ENCODE results near the gene PLSCR3.

PLSCR3 gene

GRCh38 chr17:7432296-7432695, 38.0 kb upstream of the PLSCR3 start:
- Mint-ChIP-seq H3K27ac (peak overlapping the region; percentile 51), H3K9me3 (no peaks in the 10 kb centered on the region), H3K4me3 (no peak overlapping the region), H3K4me1 (peaks cover 11% of the 10 kb centered on the region), H3K27me3 (no peaks in the 10 kb centered on the region), H3K36me3 (no peaks in the 10 kb centered on the region)

- Mint-ChIP-seq H3K36me3 (no peaks in the 10 kb centered on the region), H3K4me3 (no peak overlapping the region), H3K9me3 (no peaks in the 10 kb centered on the region), H3K27ac (no peak overlapping the region), H3K27me3 (no peaks in the 10 kb centered on the region), H3K4me1 (peaks cover 3% of the 10 kb centered on the region)
Measured at GRCh38 chr17:7431231-7431630, 36.9 kb upstream of the PLSCR3 start.

GRCh38 chr17:7429722-7430121, 35.4 kb upstream of the PLSCR3 start:
- H3K4me3 Mint-ChIP-seq, result no peak overlapping the region
- H3K4me1 Mint-ChIP-seq, result no peaks in the 10 kb centered on the region
- no peaks in the 10 kb centered on the region for H3K27me3 Mint-ChIP-seq
- H3K27ac Mint-ChIP-seq, result no peak overlapping the region
- H3K36me3 Mint-ChIP-seq, result no peaks in the 10 kb centered on the region
- H3K9me3 Mint-ChIP-seq, result no peaks in the 10 kb centered on the region

GRCh38 chr17:7428557-7428956, 34.2 kb upstream of the PLSCR3 start, which contains the start of gene SPEM3:
Gene SPEM3, plus strand, starts transcription at chr17:7428857. Its CDS starts 46 bp downstream, at chr17:7428903.
- Mint-ChIP-seq H3K36me3 (no peaks in the 10 kb centered on the region), H3K4me3 (no peak within 1 kb of the TSS), H3K27ac (peak within 1 kb of the TSS; percentile 27)

DNA sequence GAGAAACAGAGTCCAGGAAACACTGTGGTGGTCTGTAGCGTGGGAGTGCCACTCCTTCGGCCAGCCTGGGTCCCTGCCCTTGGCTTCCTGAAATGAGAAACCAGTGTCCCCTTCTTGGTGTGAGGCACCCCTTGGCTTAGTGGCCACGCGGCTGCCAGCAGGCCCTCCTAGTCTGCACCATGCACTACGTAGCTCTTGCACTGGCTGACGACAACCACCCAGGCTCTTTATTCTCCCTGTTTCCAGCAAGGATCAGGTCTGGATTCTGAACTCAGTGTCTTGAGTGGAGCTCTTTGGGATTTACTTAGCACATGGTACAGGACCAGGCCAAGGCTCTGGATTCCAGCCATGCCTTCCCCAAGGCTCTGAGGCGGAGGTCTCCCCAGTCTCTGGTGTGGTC, 33.2 kb upstream of the PLSCR3 start:
- H3K27ac Mint-ChIP-seq, result no peak overlapping the region
- no peaks in the 10 kb centered on the region for H3K4me1 Mint-ChIP-seq
- no peaks in the 10 kb centered on the region for H3K9me3 Mint-ChIP-seq
- H3K4me3 Mint-ChIP-seq, result no peak overlapping the region
- H3K36me3 Mint-ChIP-seq, result no peaks in the 10 kb centered on the region
- no peaks in the 10 kb centered on the region for H3K27me3 Mint-ChIP-seq

More at GRCh38 chr17:7428557-7428956, 34.2 kb upstream of the PLSCR3 start, which contains the start of gene SPEM3:
- no peaks in the 10 kb centered on the region for H3K9me3 Mint-ChIP-seq
- H3K27me3 Mint-ChIP-seq, result no peaks in the 10 kb centered on the region
- no peaks in the 10 kb centered on the region for H3K4me1 Mint-ChIP-seq

DNA sequence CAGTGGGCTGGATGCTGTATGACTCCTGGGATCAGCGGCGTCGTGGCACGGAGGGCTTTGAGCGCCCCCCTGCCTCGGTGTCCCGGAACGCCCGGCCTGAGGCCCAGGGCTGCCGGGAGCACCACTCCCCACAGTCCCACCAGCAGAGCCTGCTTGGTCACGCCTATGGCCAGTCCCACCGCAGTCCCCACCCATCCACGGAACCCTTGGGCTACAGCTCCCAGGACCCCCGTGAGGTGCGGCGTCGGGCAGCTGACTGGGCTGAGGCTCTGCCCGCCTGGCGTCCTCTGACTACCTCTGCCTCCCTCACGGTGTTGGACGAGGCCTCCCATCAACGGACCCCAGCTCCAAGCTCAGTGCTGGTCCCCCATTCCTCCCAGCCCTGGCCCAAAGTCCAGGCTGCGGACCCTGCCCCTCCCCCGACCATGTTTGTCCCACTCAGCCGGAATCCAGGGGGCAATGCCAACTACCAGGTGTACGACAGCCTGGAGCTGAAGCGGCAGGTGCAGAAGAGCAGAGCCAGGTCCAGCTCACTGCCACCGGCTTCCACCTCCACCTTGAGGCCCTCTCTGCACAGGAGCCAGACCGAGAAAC, 32.7 kb upstream of the PLSCR3 start:
- Mint-ChIP-seq H3K36me3 (no peaks in the 10 kb centered on the region), H3K27me3 (no peaks in the 10 kb centered on the region), H3K4me3 (no peak overlapping the region), H3K4me1 (no peaks in the 10 kb centered on the region), H3K9me3 (no peaks in the 10 kb centered on the region), H3K27ac (no peak overlapping the region)

- H3K4me3 Mint-ChIP-seq, result no peak overlapping the region
- H3K27ac Mint-ChIP-seq, result no peak overlapping the region
- no peaks in the 10 kb centered on the region for H3K9me3 Mint-ChIP-seq
Measured at GRCh38 chr17:7426203-7426863, 32.0 kb upstream of the PLSCR3 start.

GRCh38 chr17:7425756-7426155, 31.4 kb upstream of the PLSCR3 start:
- H3K9me3 Mint-ChIP-seq, result no peaks in the 10 kb centered on the region
- H3K36me3 Mint-ChIP-seq, result no peaks in the 10 kb centered on the region
- H3K4me1 Mint-ChIP-seq, result no peaks in the 10 kb centered on the region
- no peaks in the 10 kb centered on the region for H3K27me3 Mint-ChIP-seq
- H3K4me3 Mint-ChIP-seq, result no peak overlapping the region
- no peak overlapping the region for H3K27ac Mint-ChIP-seq

More at GRCh38 chr17:7426203-7426863, 32.0 kb upstream of the PLSCR3 start:
- H3K36me3 Mint-ChIP-seq, result no peaks in the 10 kb centered on the region
- H3K27me3 Mint-ChIP-seq, result no peaks in the 10 kb centered on the region
- no peaks in the 10 kb centered on the region for H3K4me1 Mint-ChIP-seq

- Mint-ChIP-seq H3K27me3 (no peaks in the 10 kb centered on the region), H3K27ac (no peak within 1 kb of the TSS), H3K9me3 (no peaks in the 10 kb centered on the region), H3K4me1 (no peaks in the 10 kb centered on the region), H3K4me3 (no peak within 1 kb of the TSS), H3K36me3 (no peaks in the 10 kb centered on the region)
Measured at GRCh38 chr17:7425316-7425715, 31.0 kb upstream of the PLSCR3 start, which contains the start of gene SPEM2. Gene SPEM2, plus strand, starts transcription at chr17:7425616. Its CDS starts 73 bp downstream, at chr17:7425689.

DNA sequence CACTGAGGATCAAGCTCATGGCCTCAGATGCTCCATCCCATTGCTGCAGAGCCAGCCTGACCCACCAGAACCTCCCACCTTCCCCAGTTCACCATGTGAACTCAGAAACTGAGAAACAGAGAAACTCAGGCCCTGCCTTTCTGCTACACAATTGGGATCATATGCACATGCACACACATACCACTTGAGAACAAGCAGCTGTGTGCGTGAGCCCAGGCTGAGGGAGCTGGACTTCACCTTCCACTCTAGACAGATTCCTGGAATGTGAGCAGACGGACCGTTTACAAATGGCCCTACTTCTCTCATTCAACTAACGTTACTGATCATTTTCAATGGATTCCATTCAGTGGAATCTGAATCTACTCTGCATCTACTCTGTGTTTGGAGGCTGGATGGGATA, 29.4 kb upstream of the PLSCR3 start:
- H3K27me3 Mint-ChIP-seq, result no peaks in the 10 kb centered on the region
- no peaks in the 10 kb centered on the region for H3K9me3 Mint-ChIP-seq
- no peaks in the 10 kb centered on the region for H3K4me1 Mint-ChIP-seq
- no peak overlapping the region for H3K4me3 Mint-ChIP-seq
- H3K27ac Mint-ChIP-seq, result no peak overlapping the region
- no peaks in the 10 kb centered on the region for H3K36me3 Mint-ChIP-seq

GRCh38 chr17:7421186-7421585, 26.9 kb upstream of the PLSCR3 start:
- Mint-ChIP-seq H3K27ac (no peak overlapping the region), H3K4me1 (no peaks in the 10 kb centered on the region), H3K4me3 (no peak overlapping the region), H3K36me3 (no peaks in the 10 kb centered on the region), H3K27me3 (no peaks in the 10 kb centered on the region), H3K9me3 (no peaks in the 10 kb centered on the region)

- no peak within 1 kb of the TSS for H3K27ac Mint-ChIP-seq
- H3K9me3 Mint-ChIP-seq, result no peaks in the 10 kb centered on the region
- H3K4me3 Mint-ChIP-seq, result no peak within 1 kb of the TSS
- H3K36me3 Mint-ChIP-seq, result no peaks in the 10 kb centered on the region
- no peaks in the 10 kb centered on the region for H3K4me1 Mint-ChIP-seq
- no peaks in the 10 kb centered on the region for H3K27me3 Mint-ChIP-seq
Measured at GRCh38 chr17:7419819-7420610, 25.7 kb upstream of the PLSCR3 start, which contains the start of gene SPEM1. Gene SPEM1, plus strand, starts transcription at chr17:7420324. Its CDS starts 61 bp downstream, at chr17:7420385.

DNA sequence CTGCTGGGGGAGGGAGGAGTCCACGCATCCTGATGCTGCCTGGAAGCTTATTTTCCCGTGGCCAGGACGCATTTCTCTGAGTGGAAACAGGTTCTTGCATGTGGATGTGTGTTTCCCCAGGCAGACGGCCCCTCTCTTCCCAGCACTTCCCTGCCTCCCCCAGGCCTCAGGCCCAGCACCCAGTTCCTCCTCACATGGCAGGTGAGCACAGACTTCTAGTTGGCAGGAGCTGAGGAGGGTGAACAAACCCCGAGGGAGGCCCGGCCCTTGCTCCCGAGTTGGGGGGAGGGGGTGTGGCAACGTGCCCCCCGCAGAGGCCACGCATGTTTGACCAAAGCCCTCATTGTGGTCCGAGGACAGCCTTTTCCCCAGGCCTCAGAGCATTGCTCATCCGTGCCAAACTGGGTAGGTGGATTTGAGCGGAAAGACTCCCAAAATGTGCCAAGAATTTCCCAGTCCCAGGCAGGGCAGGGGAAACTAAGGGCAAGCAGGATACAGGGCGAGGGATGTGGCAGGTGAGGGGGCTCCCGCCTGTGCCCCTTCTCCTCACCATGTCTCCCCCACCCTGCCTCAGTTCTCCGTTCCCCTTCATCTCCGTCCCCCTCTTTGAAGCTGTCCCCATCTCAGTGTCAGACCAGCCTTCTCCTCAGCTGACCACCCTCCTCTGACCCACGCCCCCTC, 24.3 kb upstream of the PLSCR3 start:
- no peaks in the 10 kb centered on the region for H3K9me3 Mint-ChIP-seq
- H3K4me1 Mint-ChIP-seq, result no peaks in the 10 kb centered on the region

DNA sequence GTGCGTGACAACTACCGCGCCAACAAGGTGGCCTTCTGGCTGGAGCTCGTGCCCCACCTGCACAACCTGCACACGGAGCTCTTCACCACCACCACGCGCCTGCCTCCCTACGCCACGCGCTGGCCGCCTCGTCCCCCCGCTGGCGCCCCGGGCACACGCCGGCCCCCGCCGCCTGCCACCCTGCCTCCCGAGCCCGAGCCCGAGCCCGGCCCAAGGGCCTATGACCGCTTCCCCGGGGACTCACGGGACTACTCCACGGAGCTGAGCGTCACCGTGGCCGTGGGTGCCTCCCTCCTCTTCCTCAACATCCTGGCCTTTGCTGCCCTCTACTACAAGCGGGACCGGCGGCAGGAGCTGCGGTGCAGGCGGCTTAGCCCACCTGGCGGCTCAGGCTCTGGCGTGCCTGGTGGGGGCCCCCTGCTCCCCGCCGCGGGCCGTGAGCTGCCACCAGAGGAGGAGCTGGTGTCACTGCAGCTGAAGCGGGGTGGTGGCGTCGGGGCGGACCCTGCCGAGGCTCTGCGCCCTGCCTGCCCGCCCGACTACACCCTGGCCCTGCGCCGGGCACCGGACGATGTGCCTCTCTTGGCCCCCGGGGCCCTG, 22.8 kb upstream of the PLSCR3 start:
- no peaks in the 10 kb centered on the region for H3K27me3 Mint-ChIP-seq
- H3K27ac Mint-ChIP-seq, result no peak overlapping the region
- no peaks in the 10 kb centered on the region for H3K4me1 Mint-ChIP-seq
- no peaks in the 10 kb centered on the region for H3K36me3 Mint-ChIP-seq
- H3K9me3 Mint-ChIP-seq, result no peaks in the 10 kb centered on the region
- no peak overlapping the region for H3K4me3 Mint-ChIP-seq

More for the DNA sequence above, 24.3 kb upstream of the PLSCR3 start:
- Mint-ChIP-seq H3K36me3 (no peaks in the 10 kb centered on the region), H3K27ac (no peak overlapping the region), H3K27me3 (no peaks in the 10 kb centered on the region), H3K4me3 (no peak overlapping the region)

- no peaks in the 10 kb centered on the region for H3K36me3 Mint-ChIP-seq
- no peaks in the 10 kb centered on the region for H3K4me1 Mint-ChIP-seq
- H3K9me3 Mint-ChIP-seq, result no peaks in the 10 kb centered on the region
- peak overlapping the region; percentile 6 for H3K27ac Mint-ChIP-seq
- no peak overlapping the region for H3K4me3 Mint-ChIP-seq
- H3K27me3 Mint-ChIP-seq, result no peaks in the 10 kb centered on the region
Measured at GRCh38 chr17:7416323-7416722, 22.0 kb upstream of the PLSCR3 start.
